Large intestine (tissue), 3 donors: Measurements from ENCODE around the gene RTRAF. TPM values are rescaled to one million over a fixed set of nuclear protein-coding genes. Genes with fewer than 3 reads are reported as not detected.

Experiments
- DNase-seq, 2 donors: peaks; one replicate each; pipeline versions ENCODE4 v3.0.0 to v3.0.0-alpha.2; 2013
- H3K27ac ChIP-seq: one replicate; pipeline ENCODE4 v1.5.1; 2013; ENCODE audit warnings: low read length
- H3K27me3 ChIP-seq: 2 replicates; pipeline ENCODE4 v1.6.1; 2013; ENCODE audit warnings: low read length; ENCODE audit not compliant: control insufficient read depth, insufficient read depth
- H3K36me3 ChIP-seq: 2 replicates; pipeline ENCODE4 v1.6.1; 2013; ENCODE audit warnings: low read length; ENCODE audit not compliant: control insufficient read depth, insufficient read depth
- H3K4me1 ChIP-seq: one replicate; pipeline ENCODE4 v1.6.1; 2013; ENCODE audit warnings: low read length; ENCODE audit not compliant: control insufficient read depth, insufficient read depth
- H3K4me3 ChIP-seq: one replicate; pipeline ENCODE4 v1.5.1; 2013; ENCODE audit warnings: low read length
- H3K9me3 ChIP-seq: one replicate; pipeline ENCODE4 v1.6.1; 2013; ENCODE audit warnings: mild to moderate bottlenecking, low read depth, low read length, moderate library complexity; ENCODE audit not compliant: control insufficient read depth
- WGBS: methylation state at CpG from one replicate; pipeline ENCODE4 v1.1.5; 2013; ENCODE audit warnings: low lambda C conversion rate; ENCODE audit not compliant: insufficient coverage; 5-methylcytosine and 5-hydroxymethylcytosine counted together
- polyA plus RNA-seq: library from polyadenylated mRNA; unstranded; fragments of 120-200 nt; gene quantifications from one replicate; pipeline ENCODE4 v1.2.1, GENCODE V29; 2013

Gene RTRAF
- polyA plus RNA-seq, 1 donor = 196 TPM

GRCh38 chr14:52058341-52058740 lies 69.0 kb downstream of the RTRAF start:
- Histone ChIP-seq H3K4me1 (no peaks in the 10 kb centered on the region), H3K27ac (no peak overlapping the region)

GRCh38 chr14:52059649-52060048 lies 70.3 kb downstream of the RTRAF start:
- Histone ChIP-seq H3K27ac (no peak overlapping the region), H3K4me1 (no peaks in the 10 kb centered on the region), H3K9me3 (no peaks in the 10 kb centered on the region), H3K36me3 (no peaks in the 10 kb centered on the region), H3K27me3 (peaks cover 9% of the 10 kb centered on the region), H3K4me3 (no peak overlapping the region)
- DNase-seq = no peak

More at GRCh38 chr14:52058341-52058740, 69.0 kb downstream of the RTRAF start:
- WGBS = 85% methylated on average over 2 of the region's 3 CpGs
- Histone ChIP-seq H3K36me3 (no peaks in the 10 kb centered on the region), H3K9me3 (no peaks in the 10 kb centered on the region), H3K4me3 (no peak overlapping the region), H3K27me3 (peaks cover 9% of the 10 kb centered on the region)
- DNase-seq = no peak

GRCh38 chr14:52060080-52060479 lies 70.7 kb downstream of the RTRAF start:
- Histone ChIP-seq H3K36me3 (no peaks in the 10 kb centered on the region), H3K27me3 (peaks cover 9% of the 10 kb centered on the region), H3K27ac (no peak overlapping the region), H3K9me3 (no peaks in the 10 kb centered on the region), H3K4me1 (no peaks in the 10 kb centered on the region), H3K4me3 (no peak overlapping the region)
- WGBS = 64% methylated on average over 3 of the region's 6 CpGs
- DNase-seq = no peak

Other genes with a start within 250 kb of the RTRAF start
- gene GNG2, start 128.9 kb upstream of the RTRAF start, polyA plus RNA-seq = 50.6 TPM
- gene NID2, start 79.5 kb downstream of the RTRAF start, polyA plus RNA-seq = 21.1 TPM